GM21786 (cell line): Measurements from ENCODE around the gene NEB.
A peak's percentile ranks its signal among the peaks of the same experiment; 100 is the strongest.
"Not testable (repeated sequence)": the region's sequence is repeated elsewhere in the genome, so short reads cannot be mapped to it uniquely, and the experiment has no call there.

Experiments used
- ATAC-seq: cut with Tn5 transposase; IDR thresholded peaks from one replicate; pipeline ENCODE4 v1.9.1; 2021; ENCODE audit not compliant: unreplicated experiment

Gene NEB

GRCh38 chr2:151654085-151654484 is 80.2 kb downstream of the NEB start:
- no peak for ATAC-seq

GRCh38 chr2:151651274-151651673 is 83.0 kb downstream of the NEB start:
- ATAC-seq: no peak

- ATAC-seq: no peak
Measured at GRCh38 chr2:151650456-151650855, 83.8 kb downstream of the NEB start.

GRCh38 chr2:151649966-151650365 is 84.3 kb downstream of the NEB start:
- ATAC-seq: no peak

GRCh38 chr2:151649400-151649799 is 84.9 kb downstream of the NEB start:
- ATAC-seq: no peak

GRCh38 chr2:151646512-151646911 is 87.8 kb downstream of the NEB start:
- ATAC-seq: not testable (repeated sequence)

GRCh38 chr2:151644580-151644979 is 89.7 kb downstream of the NEB start:
- no peak for ATAC-seq

GRCh38 chr2:151641895-151642294 is 92.4 kb downstream of the NEB start:
- ATAC-seq: not testable (repeated sequence)

- no peak for ATAC-seq
Measured at GRCh38 chr2:151640087-151640486, 94.2 kb downstream of the NEB start.

GRCh38 chr2:151638990-151639389 is 95.3 kb downstream of the NEB start:
- ATAC-seq: no peak

- peak; percentile 48 for ATAC-seq
Measured at GRCh38 chr2:151638191-151638933, 95.9 kb downstream of the NEB start.

GRCh38 chr2:151637271-151637781 is 97.0 kb downstream of the NEB start:
- peak; percentile 83 for ATAC-seq

GRCh38 chr2:151634736-151635467 is 99.4 kb downstream of the NEB start:
- no peak for ATAC-seq

GRCh38 chr2:151632993-151633565 is 101.2 kb downstream of the NEB start:
- ATAC-seq: no peak

- no peak for ATAC-seq
Measured at GRCh38 chr2:151630372-151630771, 103.9 kb downstream of the NEB start.

GRCh38 chr2:151627353-151627752 is 106.9 kb downstream of the NEB start:
- ATAC-seq: no peak

GRCh38 chr2:151624271-151624670 is 110.0 kb downstream of the NEB start:
- ATAC-seq: no peak

- ATAC-seq: no peak
Measured at GRCh38 chr2:151623631-151624030, 110.6 kb downstream of the NEB start.

GRCh38 chr2:151620761-151621160 is 113.5 kb downstream of the NEB start:
- ATAC-seq: no peak

GRCh38 chr2:151619337-151619989 is 114.8 kb downstream of the NEB start:
- no peak for ATAC-seq

- ATAC-seq: no peak
Measured at GRCh38 chr2:151616760-151617339, 117.4 kb downstream of the NEB start.
